Smooth muscle cell (in vitro differentiated cells): ENCODE data around the gene AXIN2. TPM values are rescaled to one million over a fixed set of nuclear protein-coding genes. Genes with fewer than 3 reads are reported as not detected.

Experiments
- DNase-seq: peaks from one replicate; lab custom pipeline; 2025; ENCODE audit not compliant: unreplicated experiment; lab: John Stamatoyannopoulos, UW
- H2AFZ ChIP-seq: fragments of 200-600 bp; sonication (generic); 2 replicates; pipeline ENCODE4 v1.6.0; 2016; ENCODE audit warnings: antibody characterized with exemption, low read depth, mild to moderate bottlenecking
- H3F3A ChIP-seq: fragments of 200-600 bp; sonication (generic); 2 replicates; pipeline ENCODE4 v1.6.0; 2017; ENCODE audit warnings: antibody characterized with exemption, low read depth
- H3K27ac ChIP-seq: fragments of 200-600 bp; sonication (generic); 2 replicates; pipeline ENCODE4 v1.5.1; 2016; ENCODE audit warnings: low read depth, mild to moderate bottlenecking
- H3K27me3 ChIP-seq: fragments of 200-600 bp; sonication (generic); 2 replicates; pipeline ENCODE4 v1.6.1; 2016; ENCODE audit warnings: low read depth, mild to moderate bottlenecking
- H3K36me3 ChIP-seq: fragments of 200-600 bp; sonication (generic); 2 replicates; pipeline ENCODE4 v1.5.1; 2016; ENCODE audit warnings: low read depth
- H3K4me1 ChIP-seq: fragments of 200-600 bp; sonication (generic); 2 replicates; pipeline ENCODE4 v1.5.1; 2016; ENCODE audit warnings: low read depth
- H3K4me2 ChIP-seq: fragments of 200-600 bp; sonication (generic); 2 replicates; pipeline ENCODE4 v1.6.0; 2016; ENCODE audit warnings: mild to moderate bottlenecking
- H3K4me3 ChIP-seq: fragments of 200-600 bp; sonication (generic); 2 replicates; pipeline ENCODE4 v1.5.1; 2016; ENCODE audit warnings: mild to moderate bottlenecking
- H3K79me2 ChIP-seq: fragments of 200-600 bp; sonication (generic); 2 replicates; pipeline ENCODE4 v1.6.0; 2016; ENCODE audit warnings: low read depth, mild to moderate bottlenecking
- H3K9ac ChIP-seq: fragments of 200-600 bp; sonication (generic); 2 replicates; pipeline ENCODE4 v1.6.0; 2016; ENCODE audit warnings: low read depth
- H3K9me3 ChIP-seq: fragments of 200-600 bp; sonication (generic); replicated peaks from 2 replicates; pipeline ENCODE4 v1.5.1; 2016; ENCODE audit warnings: low read depth
- H4K20me1 ChIP-seq: fragments of 200-600 bp; sonication (generic); 2 replicates; pipeline ENCODE4 v1.6.0; 2016; ENCODE audit warnings: low read depth
- CTCF ChIP-seq: fragments of 200-600 bp; sonication (generic); IDR thresholded peaks from 2 replicates; pipeline ENCODE4 v1.5.1; 2017; ENCODE audit warnings: borderline replicate concordance, mild to moderate bottlenecking, antibody characterized with exemption; ENCODE audit not compliant: insufficient read depth, poor library complexity, severe bottlenecking
- WGBS: methylation state at CpG from one replicate; pipeline ENCODE4 v1.1.7; 2016; ENCODE audit warnings: low lambda C conversion rate; 5-methylcytosine and 5-hydroxymethylcytosine counted together
- polyA plus RNA-seq: library from polyadenylated mRNA; unstranded; fragments of >200 nt; fragmentation: Nextera tagmentation; extraction: Ambion mirVana; gene quantifications from 2 replicates; pipeline ENCODE4 v1.2.1, GENCODE V29; 2016
- total RNA-seq: library from RNA; depleted of rRNA; stranded (reverse); fragments of >200 nt; gene quantifications from 2 replicates; pipeline ENCODE4 v1.2.3, GENCODE V29; 2014

The AXIN2 gene
- total and polyA plus RNA-seq, 2 experiments from 2014 or later, result 13.8 to 14.2 TPM

- no peak for DNase-seq
- H4K20me1 ChIP-seq, result peaks cover 81% of the 10 kb centered on the region
- WGBS, result 98% methylated on average over 35 of the region's 35 CpGs
- H3K4me1 ChIP-seq, result peaks cover 6% of the 10 kb centered on the region
- no peak overlapping the region for H2AFZ ChIP-seq
- H3K27me3 ChIP-seq, result no peaks in the 10 kb centered on the region
- H3K4me2 ChIP-seq, result no peak overlapping the region
- H3K9ac ChIP-seq, result no peak overlapping the region
- peaks cover 4% of the 10 kb centered on the region for H3K36me3 ChIP-seq
- no peak for TF ChIP-seq CTCF
- peaks cover 17% of the 10 kb centered on the region for H3F3A ChIP-seq
- H3K27ac ChIP-seq, result no peak overlapping the region
- no peak overlapping the region for H3K4me3 ChIP-seq
- H3K79me2 ChIP-seq, result peaks cover 10% of the 10 kb centered on the region
- H3K9me3 ChIP-seq, result no peaks in the 10 kb centered on the region
Measured at GRCh38 chr17:65536573-65537342, 24.7 kb downstream of the AXIN2 start.

GRCh38 chr17:65535777-65536572 is 25.5 kb downstream of the AXIN2 start:
- peaks cover 80% of the 10 kb centered on the region for H4K20me1 ChIP-seq
- no peaks in the 10 kb centered on the region for H3K27me3 ChIP-seq
- peaks cover 23% of the 10 kb centered on the region for H3F3A ChIP-seq
- peaks cover 3% of the 10 kb centered on the region for H3K79me2 ChIP-seq
- DNase-seq, result no peak
- H3K9me3 ChIP-seq, result no peaks in the 10 kb centered on the region
- H2AFZ ChIP-seq, result no peak overlapping the region
- no peak overlapping the region for H3K4me3 ChIP-seq
- H3K4me1 ChIP-seq, result peaks cover 13% of the 10 kb centered on the region
- WGBS, result 95% methylated on average over 17 of the region's 17 CpGs
- TF ChIP-seq CTCF, result no peak
- H3K4me2 ChIP-seq, result no peak overlapping the region
- H3K27ac ChIP-seq, result no peak overlapping the region
- H3K9ac ChIP-seq, result no peak overlapping the region
- H3K36me3 ChIP-seq, result peaks cover 4% of the 10 kb centered on the region

GRCh38 chr17:65533852-65534457 is 27.5 kb downstream of the AXIN2 start:
- Histone ChIP-seq H3K27ac (no peak overlapping the region), H3F3A (peaks cover 28% of the 10 kb centered on the region), H3K79me2 (no peaks in the 10 kb centered on the region), H3K4me2 (no peak overlapping the region), H4K20me1 (peaks cover 66% of the 10 kb centered on the region), H3K9ac (no peak overlapping the region), H3K9me3 (no peaks in the 10 kb centered on the region), H3K4me3 (no peak overlapping the region), H3K27me3 (no peaks in the 10 kb centered on the region), H2AFZ (no peak overlapping the region), H3K4me1 (peaks cover 21% of the 10 kb centered on the region), H3K36me3 (peaks cover 4% of the 10 kb centered on the region)
- WGBS, result 94% methylated on average over 9 of the region's 9 CpGs
- DNase-seq, result no peak
- TF ChIP-seq CTCF, result no peak
